Naive thymus-derived CD4-positive, alpha-beta T cell (primary cell): Measurements from ENCODE around the gene NDUFAF7. TPM values are rescaled to one million over a fixed set of nuclear protein-coding genes. Genes with fewer than 3 reads are reported as not detected.
A peak's percentile ranks its signal among the peaks of the same experiment; 100 is the strongest.

ENCODE experiments used
- ATAC-seq: fragments of 150-1000 bp; cut with Tn5 transposase; 2 replicates; pipeline ENCODE4 v1.10.0; 2021; ENCODE audit warnings: mild to moderate bottlenecking, moderate library complexity
- CTCF ChIA-PET: fragments of 350-600 bp; sonication (Branson Sonifier 250); formaldehyde crosslinking; loops from one replicate; lab custom pipeline; 2021; ENCODE audit warnings: antibody characterized with exemption; lab: Charles Lee
- POLR2A ChIA-PET: fragments of 350-600 bp; sonication (Branson Sonifier 250); formaldehyde crosslinking; loops from one replicate; lab custom pipeline; 2021; ENCODE audit warnings: antibody characterized with exemption, inconsistent platforms; lab: Charles Lee
- DNase-seq, 9 donors: peaks; one replicate each; pipeline versions ENCODE4 v3.0.0 to v3.0.0-alpha.2; 2020 to 2022; ENCODE audit warnings: mixed read lengths in 1 of 9
- H3K27ac ChIP-seq: one replicate; pipeline ENCODE4 v1.7.0; 2013; ENCODE audit warnings: mild to moderate bottlenecking, low read depth, low read length, moderate library complexity
- H3K27me3 ChIP-seq, 2 donors: one replicate each; pipeline ENCODE4 v1.7.0; 2013; ENCODE audit warnings: low read length in 2 of 2, mild to moderate bottlenecking in 2 of 2, moderate library complexity in 2 of 2; ENCODE audit not compliant: control insufficient read depth in 2 of 2, insufficient read depth in 2 of 2
- H3K36me3 ChIP-seq, 3 experiments: 1 replicate in 2 of 3; 2 replicates in 1 of 3; pipeline ENCODE4 v1.7.0; 2013; ENCODE audit warnings: low read length in 3 of 3, mild to moderate bottlenecking in 3 of 3, moderate library complexity in 1 of 3; ENCODE audit not compliant: insufficient read depth in 3 of 3, control insufficient read depth in 2 of 3
- H3K4me1 ChIP-seq, 2 donors: one replicate each; pipeline ENCODE4 v1.7.0; 2013; ENCODE audit warnings: low read length in 2 of 2, mild to moderate bottlenecking in 2 of 2, moderate library complexity in 1 of 2; ENCODE audit not compliant: control insufficient read depth in 2 of 2, insufficient read depth in 2 of 2
- H3K4me3 ChIP-seq: 2 replicates; pipeline ENCODE4 v1.7.0; 2013; ENCODE audit warnings: mild to moderate bottlenecking, low read length
- H3K9me3 ChIP-seq, 3 experiments: 1 replicate in 2 of 3; 2 replicates in 1 of 3; pipeline ENCODE4 v1.7.0; 2013; ENCODE audit warnings: low read length in 3 of 3; ENCODE audit not compliant: control insufficient read depth in 2 of 3
- H3K27ac Mint-ChIP-seq, 9 donors: one replicate each; pipeline ENCODE4 v1.8.0; 2020 to 2022; ENCODE audit warnings: mixed read lengths in 9 of 9, mild to moderate bottlenecking in 8 of 9, moderate library complexity in 5 of 9, inconsistent platforms in 2 of 9
- H3K27me3 Mint-ChIP-seq, 5 donors: one replicate each; pipeline ENCODE4 v1.8.0; 2021 to 2022; ENCODE audit warnings: mixed read lengths in 5 of 5, mild to moderate bottlenecking in 1 of 5
- H3K36me3 Mint-ChIP-seq, 5 donors: one replicate each; pipeline ENCODE4 v1.8.0; 2020 to 2022; ENCODE audit warnings: mixed read lengths in 5 of 5, mild to moderate bottlenecking in 3 of 5, inconsistent platforms in 1 of 5
- H3K4me1 Mint-ChIP-seq, 7 donors: one replicate each; pipeline ENCODE4 v1.8.0; 2020 to 2022; ENCODE audit warnings: mixed read lengths in 7 of 7, mild to moderate bottlenecking in 3 of 7, inconsistent platforms in 1 of 7
- H3K4me3 Mint-ChIP-seq, 10 donors: one replicate each; pipeline ENCODE4 v1.8.0; 2020 to 2022; ENCODE audit warnings: mild to moderate bottlenecking in 10 of 10, mixed read lengths in 10 of 10, moderate library complexity in 6 of 10, inconsistent platforms in 2 of 10
- H3K9me3 Mint-ChIP-seq, 11 donors: one replicate each; pipeline ENCODE4 v1.8.0; 2020 to 2022; ENCODE audit warnings: mixed read lengths in 11 of 11, mild to moderate bottlenecking in 4 of 11, inconsistent platforms in 1 of 11, moderate library complexity in 1 of 11
- intact Hi-C, 2 donors: fragments of 100-400 bp; cut with micrococcal nuclease; formaldehyde crosslinking; loops; one replicate each; pipeline ENCODE4 v1.15.1; 2023
- polyA plus RNA-seq, 2 donors: library from polyadenylated mRNA; unstranded; fragments of 300-500 nt; fragmentation: Illumina TruSeq; gene quantifications; one replicate each; pipeline ENCODE4 v1.2.3, GENCODE V29; 2021
- total RNA-seq, 6 experiments: library from RNA in 5 of 6; stranded (reverse) in 5 of 6; gene quantifications; 1 replicate in 5 of 6; 2 replicates in 1 of 6; pipeline ENCODE4 v1.2.3 and lab custom pipeline; 2021 to 2026

NDUFAF7 gene
- total and polyA plus RNA-seq, 7 experiments from 2014 or later: 9.5 to 38.2 (median 27.2) TPM

GRCh38 chr2:37211212-37211611 is 20.2 kb upstream of the NDUFAF7 start:
- intact Hi-C loops: no loop called here
- peaks cover 40 to 81% (median 71%) of the 10 kb centered on the region in 5 donors for H3K36me3 Mint-ChIP-seq

GRCh38 chr2:37211939-37212338 is 19.5 kb upstream of the NDUFAF7 start:
- no peaks in the 10 kb centered on the region for H3K27me3 Mint-ChIP-seq
- ChIA-PET CTCF (interaction anchor here (0.6 kb wide), 1 partner anchor 232 kb away, joined by 3 read pairs; no protein-coding TSS in a partner anchor), POLR2A (no interaction called here)
- no peak overlapping the region for H3K4me3 ChIP-seq
- DNase-seq (no peak), ATAC-seq (no peak)
- H3K9me3 ChIP-seq: peaks cover 0 to 22% (median 0%) of the 10 kb centered on the region in 3 experiments
- intact Hi-C loops: no loop called here
- peaks cover 36 to 78% (median 67%) of the 10 kb centered on the region in 5 donors for H3K36me3 Mint-ChIP-seq
- no peaks in the 10 kb centered on the region for H3K4me1 ChIP-seq
- H3K27me3 ChIP-seq: no peaks in the 10 kb centered on the region
- H3K4me1 Mint-ChIP-seq: peaks cover 12 to 20% (median 16%) of the 10 kb centered on the region in 7 donors
- H3K27ac ChIP-seq: no peak overlapping the region
- peak overlapping the region in 5 of 9 donors; percentile 1 to 61 (median 13) for H3K27ac Mint-ChIP-seq
- peaks cover 9 to 43% (median 30%) of the 10 kb centered on the region in 11 donors for H3K9me3 Mint-ChIP-seq
- H3K36me3 ChIP-seq: peaks cover 24 to 78% (median 46%) of the 10 kb centered on the region in 3 experiments
- H3K4me3 Mint-ChIP-seq: peak overlapping the region in 1 of 10 donors; percentile 5

More at GRCh38 chr2:37211212-37211611, 20.2 kb upstream of the NDUFAF7 start:
- Mint-ChIP-seq H3K27me3 (no peaks in the 10 kb centered on the region), H3K9me3 (peaks cover 12 to 50% (median 34%) of the 10 kb centered on the region in 11 donors), H3K4me3 (no peak overlapping the region), H3K27ac (peak overlapping the region in 4 of 9 donors; percentile 1 to 61 (median 34)), H3K4me1 (peaks cover 6 to 22% (median 19%) of the 10 kb centered on the region in 7 donors)
- H3K27me3 ChIP-seq: no peaks in the 10 kb centered on the region
- DNase-seq (no peak), ATAC-seq (no peak)
- no peak overlapping the region for H3K27ac ChIP-seq
- H3K36me3 ChIP-seq: peaks cover 21 to 78% (median 41%) of the 10 kb centered on the region in 3 experiments
- POLR2A ChIA-PET: no interaction called here
- peaks cover 0 to 29% (median 0%) of the 10 kb centered on the region in 3 experiments for H3K9me3 ChIP-seq
- CTCF ChIA-PET: interaction anchor here (0.6 kb wide), 1 partner anchor 231 kb away, joined by 3 read pairs; no protein-coding TSS in a partner anchor
- H3K4me3 ChIP-seq: no peak overlapping the region
- no peaks in the 10 kb centered on the region for H3K4me1 ChIP-seq

DNA sequence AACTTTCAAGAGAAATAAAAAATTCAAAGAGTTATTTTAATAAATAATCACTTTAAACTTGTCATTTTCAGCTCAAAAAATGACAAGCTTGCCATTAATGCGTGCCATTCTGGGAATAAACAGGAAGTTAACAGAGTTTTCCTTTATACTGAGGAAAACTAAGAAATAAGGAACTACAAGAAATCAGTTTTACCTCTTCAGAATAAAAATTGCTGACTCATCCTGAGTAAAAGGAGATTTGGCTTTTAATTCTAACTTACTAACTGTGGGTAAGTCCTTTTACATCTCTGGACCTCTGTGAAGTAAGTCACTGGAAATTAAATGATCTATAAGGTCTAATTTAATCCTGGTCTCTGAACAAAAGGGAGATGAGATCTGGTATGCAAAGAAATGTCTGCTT is 16.2 kb upstream of the NDUFAF7 start:
- no peak overlapping the region for H3K27ac ChIP-seq

DNA sequence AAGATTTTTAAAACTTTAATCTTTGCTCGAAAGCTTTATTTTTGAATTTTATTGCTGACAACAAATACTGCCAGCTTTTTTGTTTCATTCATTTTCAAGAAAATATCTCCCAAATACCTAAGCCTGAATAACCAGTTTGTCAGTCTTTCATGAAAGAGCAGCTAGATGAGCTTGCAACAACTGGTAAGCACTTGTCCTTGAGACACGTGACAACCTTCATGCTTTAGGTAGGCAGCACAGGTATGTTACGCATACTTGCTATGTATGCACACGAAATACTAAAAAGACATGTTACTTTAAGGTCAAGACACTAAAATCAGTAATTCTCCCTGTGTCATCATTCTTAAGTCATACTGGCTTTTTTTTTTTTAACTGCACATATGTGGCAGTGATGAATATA is 12.4 kb upstream of the NDUFAF7 start:
- intact Hi-C loops: no loop called here
- Mint-ChIP-seq H3K9me3 (no peaks in the 10 kb centered on the region), H3K4me1 (peaks cover 14 to 34% (median 25%) of the 10 kb centered on the region in 7 donors), H3K27me3 (no peaks in the 10 kb centered on the region), H3K27ac (no peak overlapping the region), H3K4me3 (no peak overlapping the region), H3K36me3 (peaks cover 3 to 47% (median 32%) of the 10 kb centered on the region in 5 donors)
- no peaks in the 10 kb centered on the region for H3K9me3 ChIP-seq
- H3K36me3 ChIP-seq: peaks cover 7 to 47% (median 16%) of the 10 kb centered on the region in 3 experiments
- H3K4me1 ChIP-seq: no peaks in the 10 kb centered on the region
- POLR2A ChIA-PET: interaction anchor here (1.3 kb wide), 1 partner anchor 10 kb away, joined by 4 read pairs; no protein-coding TSS in a partner anchor
- DNase-seq (no peak), ATAC-seq (no peak)
- H3K27ac ChIP-seq: no peak overlapping the region
- no peak overlapping the region for H3K4me3 ChIP-seq
- CTCF ChIA-PET: interaction anchor here (0.6 kb wide), 1 partner anchor 53 kb away, joined by 3 read pairs; no protein-coding TSS in a partner anchor
- no peaks in the 10 kb centered on the region for H3K27me3 ChIP-seq

More for the DNA sequence above, 16.2 kb upstream of the NDUFAF7 start:
- Histone ChIP-seq H3K4me1 (no peaks in the 10 kb centered on the region), H3K27me3 (no peaks in the 10 kb centered on the region), H3K4me3 (no peak overlapping the region), H3K9me3 (no peaks in the 10 kb centered on the region), H3K36me3 (peaks cover 19 to 63% (median 30%) of the 10 kb centered on the region in 3 experiments)
- peaks cover 0 to 10% (median 2%) of the 10 kb centered on the region in 11 donors for H3K9me3 Mint-ChIP-seq
- H3K27ac Mint-ChIP-seq: peak overlapping the region in 4 of 9 donors; percentile 6 to 65 (median 17)
- DNase-seq (no peak), ATAC-seq (no peak)
- ChIA-PET POLR2A (interaction anchor here (0.6 to 1.5 kb wide), 4 partner anchors 15 to 61 kb away, joined by 3 to 9 read pairs (median 4); no protein-coding TSS in a partner anchor), CTCF (no interaction called here)
- peaks cover 9 to 50% (median 38%) of the 10 kb centered on the region in 5 donors for H3K36me3 Mint-ChIP-seq
- no peaks in the 10 kb centered on the region for H3K27me3 Mint-ChIP-seq
- peaks cover 0 to 11% (median 6%) of the 10 kb centered on the region in 7 donors for H3K4me1 Mint-ChIP-seq
- H3K4me3 Mint-ChIP-seq: no peak overlapping the region
- intact Hi-C loops: no loop called here

- peaks cover 7 to 58% (median 37%) of the 10 kb centered on the region in 5 donors for H3K36me3 Mint-ChIP-seq
- no peak for ATAC-seq
- POLR2A ChIA-PET: no interaction called here
- no peaks in the 10 kb centered on the region for H3K27me3 Mint-ChIP-seq
- CTCF ChIA-PET: interaction anchor here (0.6 to 1.4 kb wide), 3 partner anchors 8 to 429 kb away, joined by 3 to 5 read pairs (median 3); partner anchors contain the start of genes CEBPZ and NDUFAF7
- peaks cover 33 to 62% (median 55%) of the 10 kb centered on the region in 7 donors for H3K4me1 Mint-ChIP-seq
- intact Hi-C loops: no loop called here
- H3K27me3 ChIP-seq: no peaks in the 10 kb centered on the region
- peaks cover 4 to 15% of the 10 kb centered on the region in 2 donors for H3K4me1 ChIP-seq
- peaks cover 0 to 1% (median 0%) of the 10 kb centered on the region in 11 donors for H3K9me3 Mint-ChIP-seq
- H3K27ac ChIP-seq: no peak overlapping the region
- no peak for DNase-seq
- H3K9me3 ChIP-seq: no peaks in the 10 kb centered on the region
- H3K4me3 ChIP-seq: no peak overlapping the region
- H3K27ac Mint-ChIP-seq: peak overlapping the region in 4 of 9 donors; percentile 28 to 72 (median 50)
- H3K4me3 Mint-ChIP-seq: peak overlapping the region in 3 of 10 donors; percentile 6 to 25 (median 14)
- H3K36me3 ChIP-seq: peaks cover 0 to 41% (median 15%) of the 10 kb centered on the region in 3 experiments
Observed at GRCh38 chr2:37223131-37223530, 8.3 kb upstream of the NDUFAF7 start.

GRCh38 chr2:37224063-37224462 is 7.4 kb upstream of the NDUFAF7 start:
- no peaks in the 10 kb centered on the region for H3K27me3 Mint-ChIP-seq
- H3K27ac ChIP-seq: no peak overlapping the region
- peaks cover 0 to 39% (median 19%) of the 10 kb centered on the region in 3 experiments for H3K36me3 ChIP-seq
- peaks cover 36 to 70% (median 61%) of the 10 kb centered on the region in 7 donors for H3K4me1 Mint-ChIP-seq
- H3K4me1 ChIP-seq: peaks cover 4 to 15% of the 10 kb centered on the region in 2 donors
- H3K4me3 Mint-ChIP-seq: peak overlapping the region in 1 of 10 donors; percentile 18
- POLR2A ChIA-PET: interaction anchor here (0.6 kb wide), 1 partner anchor 14 kb away, joined by 4 read pairs; no protein-coding TSS in a partner anchor
- no peak overlapping the region for H3K4me3 ChIP-seq
- no peak for DNase-seq
- H3K9me3 ChIP-seq: no peaks in the 10 kb centered on the region
- H3K36me3 Mint-ChIP-seq: peaks cover 7 to 54% (median 33%) of the 10 kb centered on the region in 5 donors
- peaks cover 0 to 1% (median 0%) of the 10 kb centered on the region in 11 donors for H3K9me3 Mint-ChIP-seq
- intact Hi-C loops: no loop called here
- no peak for ATAC-seq
- peak overlapping the region in 1 of 9 donors; percentile 85 for H3K27ac Mint-ChIP-seq
- CTCF ChIA-PET: interaction anchor here (0.7 to 1.0 kb wide), 2 partner anchors 55 to 257 kb away, joined by 3 to 4 read pairs; no protein-coding TSS in a partner anchor
- no peaks in the 10 kb centered on the region for H3K27me3 ChIP-seq
